Lower leg skin (tissue), 4 donors: Measurements from ENCODE around the gene GPX5. TPM values are rescaled to one million over a fixed set of nuclear protein-coding genes. Genes with fewer than 3 reads are reported as not detected.
"Not testable (repeated sequence)": the region's sequence is repeated elsewhere in the genome, so short reads cannot be mapped to it uniquely, and the experiment has no call there.

Experiments used
- DNase-seq, 2 donors: peaks; one replicate each; pipeline ENCODE4 v3.0.0-alpha.2; 2019; ENCODE audit warnings: low spot score in 2 of 2
- H3K4me3 ChIP-seq: fragments of 200-600 bp; sonication (generic); 2 replicates; pipeline ENCODE4 v1.5.1; 2017; ENCODE audit warnings: mild to moderate bottlenecking, low read depth; ENCODE audit not compliant: poor library complexity, severe bottlenecking
- POLR2A ChIP-seq, 2 donors: fragments of 450-650 bp; IDR thresholded peaks; one replicate each; pipeline ENCODE4 v1.6.1; 2016 to 2017; ENCODE audit warnings: antibody characterized with exemption in 2 of 2, mild to moderate bottlenecking in 1 of 2, moderate library complexity in 1 of 2
- WGBS, 2 donors: methylation state at CpG; one replicate each; pipeline ENCODE4 v1.1.5; 2018; 5-methylcytosine and 5-hydroxymethylcytosine counted together
- intact Hi-C: fragments of 100-400 bp; cut with DNase I; formaldehyde crosslinking; loops from one replicate; pipeline ENCODE4 v1.15.0; 2023; ENCODE audit warnings: low total_unique reads
- total RNA-seq, 4 donors: library from RNA; depleted of rRNA; stranded (reverse); fragments of >200 nt; gene quantifications; one replicate each; pipeline ENCODE4 v1.1.0, GENCODE V29; 2016
- TF ChIP-seq, protein P1 (sequence below), 3 donors: fragments of 450-650 bp; IDR thresholded peaks; one replicate each; pipeline ENCODE4 v1.5.1; 2016; ENCODE audit warnings: antibody characterized with exemption in 3 of 3, mild to moderate bottlenecking in 3 of 3, moderate library complexity in 2 of 3

The GPX5 gene
- total RNA-seq, 4 donors from 2014 or later: not detected

DNA sequence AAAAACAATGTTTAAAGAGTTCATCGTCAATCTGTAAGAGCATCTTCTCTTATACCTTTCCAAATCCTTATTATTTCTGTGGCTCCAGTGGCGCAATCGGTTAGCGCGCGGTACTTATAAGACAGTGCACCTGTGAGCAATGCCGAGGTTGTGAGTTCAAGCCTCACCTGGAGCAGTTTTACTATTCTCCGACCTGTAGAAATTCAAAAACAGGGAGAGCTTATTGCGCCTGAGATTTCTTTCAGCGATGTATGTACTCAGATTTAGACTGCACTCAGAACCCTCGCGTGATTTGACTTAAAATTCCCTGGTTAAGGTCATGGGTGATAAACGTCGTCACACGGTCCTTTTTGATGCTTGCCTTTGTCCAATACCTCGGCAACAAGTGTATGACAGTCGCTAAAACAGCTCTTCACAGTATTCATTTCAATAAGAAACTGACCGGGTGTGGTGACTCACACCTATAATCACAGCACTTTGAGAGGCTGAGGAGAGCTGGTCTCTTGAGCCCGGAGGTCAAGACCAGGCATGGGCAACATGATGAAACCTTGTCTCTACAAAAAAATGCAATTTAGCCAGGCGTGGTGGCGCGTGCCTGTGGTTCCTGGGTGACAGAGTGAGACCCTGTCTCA lies 11.9 kb downstream of the GPX5 start:
- TF ChIP-seq, protein P1, sequence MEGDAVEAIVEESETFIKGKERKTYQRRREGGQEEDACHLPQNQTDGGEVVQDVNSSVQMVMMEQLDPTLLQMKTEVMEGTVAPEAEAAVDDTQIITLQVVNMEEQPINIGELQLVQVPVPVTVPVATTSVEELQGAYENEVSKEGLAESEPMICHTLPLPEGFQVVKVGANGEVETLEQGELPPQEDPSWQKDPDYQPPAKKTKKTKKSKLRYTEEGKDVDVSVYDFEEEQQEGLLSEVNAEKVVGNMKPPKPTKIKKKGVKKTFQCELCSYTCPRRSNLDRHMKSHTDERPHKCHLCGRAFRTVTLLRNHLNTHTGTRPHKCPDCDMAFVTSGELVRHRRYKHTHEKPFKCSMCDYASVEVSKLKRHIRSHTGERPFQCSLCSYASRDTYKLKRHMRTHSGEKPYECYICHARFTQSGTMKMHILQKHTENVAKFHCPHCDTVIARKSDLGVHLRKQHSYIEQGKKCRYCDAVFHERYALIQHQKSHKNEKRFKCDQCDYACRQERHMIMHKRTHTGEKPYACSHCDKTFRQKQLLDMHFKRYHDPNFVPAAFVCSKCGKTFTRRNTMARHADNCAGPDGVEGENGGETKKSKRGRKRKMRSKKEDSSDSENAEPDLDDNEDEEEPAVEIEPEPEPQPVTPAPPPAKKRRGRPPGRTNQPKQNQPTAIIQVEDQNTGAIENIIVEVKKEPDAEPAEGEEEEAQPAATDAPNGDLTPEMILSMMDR (IDR thresholded peaks at IDR 0.05): no peak
- no peak for TF ChIP-seq POLR2A (IDR thresholded peaks at IDR 0.05)
- WGBS, 2 donors: 35 to 41% methylated on average over 22 of the region's 22 CpGs
- intact Hi-C loops: no loop called here
- no peak for DNase-seq
- no peak overlapping the region for H3K4me3 ChIP-seq

DNA sequence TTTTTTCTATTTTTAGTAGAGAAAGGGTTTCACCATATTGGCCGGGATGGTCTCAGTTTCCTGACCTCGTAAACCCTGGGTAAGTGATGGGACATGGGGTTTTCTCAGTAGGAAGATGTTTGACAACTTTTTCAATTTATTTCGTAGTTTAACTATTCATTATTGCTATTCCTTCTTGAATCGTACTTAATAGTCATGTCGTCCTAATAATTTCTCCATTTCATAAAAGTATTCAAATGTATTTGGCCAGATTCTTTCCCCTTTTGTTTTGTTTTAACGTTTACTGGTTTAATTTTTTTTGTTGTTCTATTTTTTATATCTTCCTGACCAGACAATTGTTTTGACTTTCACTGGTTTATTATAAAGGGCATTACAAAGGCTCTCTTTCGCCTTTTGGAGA lies 16.3 kb downstream of the GPX5 start:
- no peak for DNase-seq
- no peak overlapping the region for H3K4me3 ChIP-seq
- intact Hi-C loops: no loop called here
- TF ChIP-seq, protein P1 (IDR thresholded peaks at IDR 0.05): no peak
- no peak for TF ChIP-seq POLR2A (IDR thresholded peaks at IDR 0.05)
- 55% methylated on average over 7 of the region's 7 CpGs for WGBS, 2 donors

DNA sequence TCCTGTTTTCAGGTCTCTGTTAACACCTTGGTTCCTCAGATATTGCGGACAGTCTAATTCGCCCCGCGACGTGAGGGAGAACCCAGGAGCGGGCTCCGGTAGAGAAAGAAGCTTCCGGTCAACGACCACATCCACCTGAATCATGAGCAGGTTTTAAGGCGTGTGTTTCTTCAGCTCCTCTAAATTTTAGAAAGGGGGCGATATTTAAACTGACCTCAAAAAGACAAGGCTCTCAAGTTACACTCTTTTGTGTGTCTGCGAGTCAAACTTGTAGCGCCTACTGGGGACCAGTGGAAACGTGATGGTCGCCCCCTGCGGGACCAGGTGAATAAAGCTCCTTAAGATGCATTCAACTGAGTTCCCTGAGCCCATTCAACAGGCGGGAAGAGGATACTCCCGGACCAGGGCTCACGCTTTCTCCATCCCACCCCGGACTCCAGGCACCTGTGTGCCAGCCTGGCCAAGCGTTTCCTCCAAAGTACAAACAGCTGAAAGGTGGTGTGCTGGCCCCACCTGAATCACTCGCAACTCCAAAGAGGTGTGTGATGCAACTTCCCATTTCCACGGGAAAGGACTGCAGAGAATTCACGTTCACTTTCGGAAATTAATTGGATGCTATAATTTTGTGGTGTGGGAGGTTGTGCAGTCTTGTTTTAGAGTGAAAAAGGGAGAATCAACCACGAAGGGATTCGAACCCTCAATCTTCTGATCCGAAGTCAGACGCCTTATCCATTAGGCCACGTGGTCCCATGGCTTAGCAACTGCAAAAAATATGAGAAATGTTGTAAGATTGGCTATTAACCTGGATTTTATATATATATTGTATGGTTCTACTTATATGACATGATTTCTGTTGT lies 17.0 kb downstream of the GPX5 start:
- TF ChIP-seq POLR2A (IDR thresholded peaks at IDR 0.05): no peak
- TF ChIP-seq, protein P1 (IDR thresholded peaks at IDR 0.05): no peak
- no peak for DNase-seq
- no peak overlapping the region for H3K4me3 ChIP-seq
- intact Hi-C loops: no loop called here
- 2 to 3% methylated on average over 30 of the region's 30 CpGs for WGBS, 2 donors

DNA sequence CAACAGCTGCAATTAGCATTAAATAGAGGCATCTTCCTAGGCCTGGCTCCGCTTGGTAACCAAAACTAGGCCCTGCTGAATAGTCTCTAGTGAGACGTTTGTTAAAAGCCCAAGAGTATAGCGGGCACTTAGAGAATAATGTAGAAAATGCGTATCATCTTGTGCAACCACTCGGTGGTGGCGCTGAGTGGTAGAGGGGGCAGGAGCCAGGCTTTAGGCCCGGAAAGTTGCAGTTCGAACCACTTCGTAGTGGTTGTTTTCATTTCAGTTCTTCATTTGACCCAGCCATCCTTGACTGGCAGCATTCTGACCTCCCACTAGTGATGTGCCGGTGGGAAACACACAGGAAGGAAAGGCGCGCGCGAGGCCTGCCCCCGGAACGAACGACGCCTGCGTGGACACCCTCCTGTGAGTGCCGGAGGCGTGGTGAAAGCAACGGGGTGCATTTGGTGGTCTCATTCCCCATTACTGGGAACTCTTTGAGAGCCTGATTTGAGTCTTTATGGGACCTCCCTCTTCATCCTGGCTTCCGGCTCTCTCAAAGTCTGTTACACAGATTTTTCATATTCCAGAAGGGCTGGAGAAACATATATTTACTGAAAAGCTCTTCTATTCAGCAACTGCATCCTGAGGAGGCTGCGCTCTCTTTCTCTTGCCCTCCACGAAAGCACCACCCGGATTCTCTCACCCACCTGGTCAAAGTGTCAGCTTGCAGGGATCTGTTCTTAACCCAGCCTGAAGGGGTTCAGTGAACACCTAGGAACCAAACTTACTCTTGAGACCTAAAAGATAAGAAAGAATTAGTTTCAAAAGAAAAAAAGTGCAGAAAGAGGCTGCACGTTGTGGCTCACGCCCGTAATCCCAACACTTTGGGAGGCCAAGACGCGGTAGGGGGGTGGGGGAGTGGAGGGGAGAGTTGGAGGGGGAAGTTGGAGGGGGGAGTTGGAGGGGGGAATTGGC lies 18.2 kb downstream of the GPX5 start:
- DNase-seq: no peak
- TF ChIP-seq, protein P1 (IDR thresholded peaks at IDR 0.05): no peak
- TF ChIP-seq POLR2A (IDR thresholded peaks at IDR 0.05): no peak
- intact Hi-C loops: no loop called here
- H3K4me3 ChIP-seq: no peak overlapping the region
- 9 to 14% methylated on average over 28 to 31 of the region's 31 CpGs for WGBS, 2 donors

DNA sequence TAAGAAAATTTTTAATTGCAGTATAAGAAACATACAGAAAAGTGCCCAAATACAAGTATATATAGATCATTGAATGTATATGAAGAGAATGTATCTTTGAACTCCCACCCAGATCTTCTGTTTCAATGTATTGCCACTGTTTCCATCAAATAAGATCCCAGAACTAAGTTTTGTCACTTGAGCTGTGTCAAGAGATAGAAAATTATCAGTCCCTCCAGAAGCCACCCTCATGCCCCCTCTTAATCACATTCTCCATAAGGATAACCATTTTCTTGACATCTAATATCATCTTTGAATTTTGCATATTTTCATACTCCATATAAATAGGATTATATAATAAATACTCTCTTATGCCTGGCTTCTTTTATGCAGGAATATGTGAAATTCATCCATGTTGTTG lies 20.3 kb downstream of the GPX5 start:
- intact Hi-C loops: no loop called here
- no peak for DNase-seq
- H3K4me3 ChIP-seq: no peak overlapping the region
- TF ChIP-seq, protein P1 (IDR thresholded peaks at IDR 0.05): no peak
- TF ChIP-seq POLR2A (IDR thresholded peaks at IDR 0.05): no peak

DNA sequence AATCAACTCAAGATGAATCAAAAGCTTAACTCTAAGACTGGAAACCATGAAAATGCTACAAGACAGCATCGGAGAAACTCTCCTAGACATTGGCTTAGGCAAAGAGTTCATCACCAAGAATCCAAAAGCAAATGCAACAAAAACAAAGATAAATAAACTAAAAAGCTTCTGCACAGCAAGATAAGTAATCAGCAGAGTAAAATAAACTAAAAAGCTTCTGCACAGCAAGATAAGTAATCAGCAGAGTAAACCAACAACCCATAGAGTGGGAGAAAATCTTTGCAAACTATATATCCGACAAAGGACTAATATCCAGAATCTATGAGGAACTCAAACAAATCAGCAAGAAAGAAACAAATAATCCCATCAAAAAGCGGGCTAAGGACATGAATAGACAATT lies 21.3 kb downstream of the GPX5 start:
- 84 to 86% methylated on average over 3 of the region's 3 CpGs for WGBS, 2 donors
- H3K4me3 ChIP-seq, intact Hi-C loops, DNase-seq: not testable (repeated sequence)
